ENCODE results near the gene AIFM2.

- TF ChIP-seq POLR2AphosphoS5 (IDR thresholded peaks at IDR 0.05) (no peak), POLR2A (IDR thresholded peaks at IDR 0.05) (no peak), CTCF (IDR thresholded peaks at IDR 0.05) (no peak)
Observed at GRCh38 chr10:70118196-70118595, 14.4 kb downstream of the AIFM2 start.
